ENCODE measurements around the gene SNCB.

SNCB gene

DNA sequence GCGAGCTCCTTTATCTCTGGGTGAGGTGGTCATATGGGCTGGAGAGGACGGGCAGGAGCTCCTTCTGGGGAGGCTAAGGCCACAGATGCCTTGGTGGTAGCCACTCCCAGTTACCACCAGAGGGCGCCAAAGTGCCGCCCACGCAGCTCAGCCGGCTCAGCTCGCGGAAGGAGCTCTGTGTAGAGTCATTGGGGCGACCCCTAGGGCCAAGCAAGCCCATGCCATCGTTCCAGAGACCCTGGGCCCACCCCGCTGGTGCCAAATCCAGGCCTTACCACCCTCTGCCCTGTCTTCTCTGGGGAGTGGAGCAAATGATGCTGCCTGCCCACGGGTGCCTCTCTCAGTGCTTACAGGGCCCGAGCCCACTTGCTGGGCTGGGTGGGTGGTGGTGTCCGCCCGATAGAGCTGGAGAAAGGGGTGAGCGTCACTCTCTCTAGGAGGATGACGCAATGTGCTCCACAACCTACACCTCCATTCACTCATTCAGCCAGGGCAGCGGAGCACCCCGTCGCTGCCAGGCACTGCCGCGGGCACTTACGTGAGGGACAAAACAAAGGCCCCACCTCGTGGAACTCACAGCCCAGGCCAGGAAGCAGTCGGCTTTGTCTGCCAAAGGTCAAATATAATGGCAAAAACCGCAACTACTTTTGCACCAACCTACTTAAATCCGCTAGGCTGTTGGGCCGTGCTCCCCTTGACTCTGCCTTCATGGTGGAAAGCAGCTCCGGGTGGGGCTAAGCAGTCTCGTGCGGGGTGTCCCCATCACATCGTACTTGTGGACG, 30.7 kb upstream of the SNCB start:
- peak; percentile 63 for DNase-seq

DNA sequence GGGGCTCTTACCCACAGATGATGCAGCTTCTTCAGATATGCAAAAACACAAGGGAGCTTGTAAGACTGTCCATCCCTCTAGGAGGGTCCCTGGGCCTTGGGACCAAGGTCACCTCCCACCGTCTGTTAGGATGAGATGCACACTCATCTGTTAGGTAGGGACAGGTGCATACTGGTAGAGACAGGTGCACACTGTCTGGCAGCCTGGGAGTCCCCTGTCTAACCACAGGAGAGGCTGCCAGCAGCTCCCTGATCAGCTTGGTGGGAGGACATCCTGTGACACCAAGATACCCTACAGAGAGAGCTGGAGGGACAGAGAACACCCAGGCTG, 30.2 kb upstream of the SNCB start:
- no peak for DNase-seq

DNA sequence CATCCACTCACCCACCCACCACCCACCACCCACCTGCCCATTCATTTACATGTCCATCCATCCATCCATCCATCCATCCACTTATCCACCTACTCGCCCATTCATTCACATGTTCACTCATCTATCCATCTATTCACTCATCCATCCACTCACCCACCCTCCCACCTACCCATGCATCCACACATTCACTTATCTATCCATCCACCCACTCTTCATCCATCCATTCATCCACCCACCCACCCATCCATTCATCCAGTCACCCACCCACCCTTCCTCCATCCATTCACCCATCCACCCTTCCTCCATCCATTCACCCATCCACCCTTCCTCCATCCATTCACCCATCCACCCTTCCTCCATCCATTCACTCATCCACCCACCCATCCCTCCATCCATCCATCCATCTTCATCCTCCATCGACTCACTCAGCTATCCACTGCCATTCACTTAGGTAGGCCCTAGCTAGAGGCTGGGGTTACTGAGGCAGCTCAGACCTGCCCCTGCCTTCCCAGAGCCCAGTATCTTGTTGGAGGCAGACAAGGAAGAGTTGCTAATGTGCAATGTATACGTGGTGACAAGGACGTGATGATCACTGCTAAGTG, 29.6 kb upstream of the SNCB start:
- DNase-seq = no peak

DNA sequence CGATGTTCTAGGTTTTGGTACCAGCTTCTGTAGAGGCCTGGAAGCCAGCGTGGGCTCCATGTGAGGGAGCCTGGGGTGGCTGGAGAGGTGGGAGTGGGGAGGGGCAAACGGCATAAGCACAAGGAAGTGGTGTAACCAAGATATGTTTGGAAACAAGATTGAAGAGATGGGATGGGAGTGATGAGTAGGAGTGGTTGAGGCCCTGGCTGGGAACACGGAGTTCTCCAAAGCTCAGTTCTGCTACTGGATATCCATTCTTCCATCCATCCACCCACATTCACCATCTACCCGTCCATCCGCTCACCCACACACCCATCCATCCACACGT, 29.1 kb upstream of the SNCB start:
- DNase-seq = no peak

- no peak for DNase-seq
Observed at GRCh38 chr5:176658817-176659511, 28.6 kb upstream of the SNCB start.

- peak; percentile 63 for DNase-seq
Observed at GRCh38 chr5:176658007-176658599, 27.8 kb upstream of the SNCB start.

DNA sequence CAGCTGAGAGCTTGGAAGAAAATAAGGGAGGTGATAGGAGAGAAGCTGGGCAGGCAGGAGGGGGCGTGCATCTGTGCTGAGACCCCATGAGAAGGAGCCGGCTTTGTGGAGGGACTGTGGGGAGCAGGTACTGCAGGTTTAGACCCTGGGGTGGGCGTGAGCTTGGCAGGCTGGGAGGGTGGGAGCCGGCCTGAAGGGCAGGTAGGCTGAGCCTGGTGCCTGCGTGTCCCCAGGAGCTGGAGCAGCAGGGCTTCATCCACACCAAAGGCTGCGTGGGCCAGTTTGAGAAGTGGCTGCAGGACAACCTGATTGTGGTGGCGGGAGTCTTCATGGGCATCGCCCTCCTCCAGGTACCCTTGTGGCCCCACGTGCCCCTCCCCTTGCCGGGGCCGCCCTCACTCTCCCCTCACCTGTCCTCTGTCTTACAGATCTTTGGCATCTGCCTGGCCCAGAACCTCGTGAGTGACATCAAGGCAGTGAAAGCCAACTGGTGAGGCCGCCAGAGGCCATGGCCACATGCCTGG, 26.2 kb upstream of the SNCB start:
- DNase-seq = no peak

DNA sequence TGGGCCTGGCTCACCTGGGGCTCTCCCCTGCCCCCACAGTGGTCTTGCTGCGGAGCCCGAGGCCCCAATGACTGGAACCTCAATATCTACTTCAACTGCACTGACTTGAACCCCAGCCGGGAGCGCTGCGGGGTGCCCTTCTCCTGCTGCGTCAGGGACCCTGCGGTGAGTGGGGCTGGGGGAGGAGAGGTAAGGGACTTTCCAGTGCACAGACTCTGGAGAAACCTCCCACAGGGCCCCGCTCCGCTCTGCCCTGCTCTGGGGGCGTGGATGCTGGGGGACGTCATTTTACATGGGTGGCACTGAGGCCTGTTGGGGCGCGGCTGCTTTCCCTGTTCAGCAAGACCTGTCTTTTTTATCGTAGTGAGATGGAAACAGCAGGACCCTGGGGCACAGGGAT, 24.5 kb upstream of the SNCB start:
- no peak for DNase-seq

- no peak for DNase-seq
Observed at GRCh38 chr5:176653401-176654385, 23.4 kb upstream of the SNCB start.

DNA sequence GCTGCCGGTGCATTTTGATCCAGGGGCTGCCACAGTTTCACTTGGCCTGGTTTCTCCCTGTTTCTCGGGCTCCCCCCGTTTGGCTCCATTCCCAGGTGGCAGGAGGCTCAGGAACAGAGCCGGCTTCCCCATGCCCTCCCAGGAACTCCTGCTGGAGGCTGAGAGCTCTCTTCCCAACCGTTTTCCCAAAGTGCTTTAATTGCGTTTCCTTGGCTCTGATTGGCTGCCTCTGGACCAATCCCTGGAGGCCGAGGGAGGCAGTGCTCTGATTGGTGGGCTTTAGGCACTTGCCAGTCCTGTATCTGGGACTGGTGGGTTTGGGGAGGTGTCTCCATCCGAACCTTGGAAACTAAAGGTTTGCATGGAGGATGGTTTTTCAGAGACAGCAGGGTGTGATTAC, 21.8 kb upstream of the SNCB start:
- no peak for DNase-seq

GRCh38 chr5:176651472-176651980, 21.2 kb upstream of the SNCB start:
- no peak for DNase-seq

- no peak for DNase-seq
Observed at GRCh38 chr5:176650354-176650884, 20.1 kb upstream of the SNCB start.

DNA sequence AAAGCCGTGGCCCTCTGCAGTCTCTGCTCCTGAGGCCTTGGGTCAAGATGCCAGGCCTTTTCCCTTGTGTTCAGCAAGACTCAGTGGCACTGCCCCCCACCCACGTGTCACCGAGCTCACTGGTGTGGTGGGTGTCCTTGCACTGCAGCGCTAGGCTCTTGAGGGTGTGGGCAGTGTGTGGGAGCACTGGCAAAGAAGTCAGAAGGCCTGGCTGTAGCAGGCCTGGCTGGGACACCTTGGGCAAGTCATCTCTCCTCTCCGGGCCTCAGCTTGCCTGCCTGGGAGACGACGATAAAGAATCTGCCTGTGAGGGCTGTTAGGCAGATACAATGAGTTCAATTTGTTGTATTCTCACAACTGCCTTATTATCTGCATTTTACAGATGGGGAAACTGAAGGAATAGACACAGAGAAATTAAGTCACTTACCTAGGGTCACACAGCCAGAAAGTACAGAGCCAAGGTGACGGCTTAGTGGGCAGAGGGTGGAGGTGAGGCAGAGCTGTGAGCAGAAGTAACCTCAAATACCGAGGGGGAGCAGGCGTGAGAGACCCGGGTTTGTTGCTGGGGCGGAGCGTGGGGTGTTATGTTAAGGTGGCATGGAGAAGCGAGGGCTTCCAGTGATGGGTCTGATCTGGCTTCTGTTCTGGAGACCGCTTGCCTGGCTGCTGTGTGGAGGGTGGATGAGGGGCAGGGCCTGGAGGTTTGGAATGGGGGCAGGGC, 18.3 kb upstream of the SNCB start:
- DNase-seq = no peak

DNA sequence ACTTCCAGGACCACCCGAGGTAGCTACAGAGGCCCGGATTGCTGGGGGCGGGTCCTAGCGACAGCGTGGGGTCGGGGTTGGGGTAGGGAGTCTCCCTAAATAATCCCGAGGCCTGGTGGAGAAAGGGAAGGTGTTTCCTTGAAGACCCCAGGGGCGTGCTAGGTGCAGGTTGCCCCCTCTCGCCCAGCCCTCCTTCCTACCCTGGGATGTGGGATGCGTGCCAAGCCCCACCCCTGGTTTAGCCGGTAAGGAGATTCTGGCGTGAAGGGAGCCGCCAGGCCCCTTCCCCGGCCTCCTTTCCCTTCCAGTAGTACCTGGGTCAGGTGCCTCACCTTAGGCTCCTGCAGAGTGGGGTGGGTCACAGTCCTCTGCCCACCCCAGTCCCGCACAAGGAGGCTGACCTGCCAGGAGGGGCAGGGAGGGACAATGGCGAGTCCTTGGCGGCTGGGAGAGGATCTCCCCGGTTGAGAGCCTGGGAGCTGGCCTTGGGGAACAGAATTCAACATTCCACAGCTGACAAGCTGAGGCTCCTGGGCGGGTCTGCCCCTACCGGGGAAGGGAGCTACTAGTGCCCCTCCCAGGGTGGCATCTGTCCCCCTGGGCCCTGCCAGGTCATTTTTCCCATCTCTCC, 17.6 kb upstream of the SNCB start:
- peak; percentile 36 for DNase-seq

- peak; percentile 98 for DNase-seq
Observed at GRCh38 chr5:176647030-176647842, 16.9 kb upstream of the SNCB start, which contains the start of gene TSPAN17. Gene TSPAN17, plus strand, starts transcription at chr5:176647484. Its CDS starts 132 bp downstream, at chr5:176647616.

DNA sequence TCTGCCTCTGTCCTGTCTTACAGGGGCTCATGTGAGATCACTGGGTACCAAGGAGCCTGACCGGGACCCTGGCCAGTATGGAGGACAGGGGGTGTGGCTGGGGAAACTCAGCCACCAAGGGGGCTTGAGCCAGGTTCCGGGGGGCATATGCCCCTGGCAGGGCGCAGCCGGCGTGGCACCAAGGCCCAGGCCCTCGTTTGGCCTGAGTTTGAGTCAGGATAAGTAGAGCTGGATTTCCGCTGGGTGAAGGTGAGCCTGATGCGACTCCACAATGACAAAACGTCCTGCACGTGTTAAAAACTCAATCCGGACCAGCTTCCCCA, 16.3 kb upstream of the SNCB start:
- no peak for DNase-seq

GRCh38 chr5:176646049-176646706, 15.8 kb upstream of the SNCB start:
- DNase-seq = no peak

GRCh38 chr5:176644878-176645670, 14.7 kb upstream of the SNCB start:
- DNase-seq = no peak

- DNase-seq = no peak
Observed at GRCh38 chr5:176644294-176644693, 14.0 kb upstream of the SNCB start.

Measured in fibroblast of skin of right biceps (primary cell).